ENCODE measurements around the gene CCDC40.

CCDC40 gene

DNA sequence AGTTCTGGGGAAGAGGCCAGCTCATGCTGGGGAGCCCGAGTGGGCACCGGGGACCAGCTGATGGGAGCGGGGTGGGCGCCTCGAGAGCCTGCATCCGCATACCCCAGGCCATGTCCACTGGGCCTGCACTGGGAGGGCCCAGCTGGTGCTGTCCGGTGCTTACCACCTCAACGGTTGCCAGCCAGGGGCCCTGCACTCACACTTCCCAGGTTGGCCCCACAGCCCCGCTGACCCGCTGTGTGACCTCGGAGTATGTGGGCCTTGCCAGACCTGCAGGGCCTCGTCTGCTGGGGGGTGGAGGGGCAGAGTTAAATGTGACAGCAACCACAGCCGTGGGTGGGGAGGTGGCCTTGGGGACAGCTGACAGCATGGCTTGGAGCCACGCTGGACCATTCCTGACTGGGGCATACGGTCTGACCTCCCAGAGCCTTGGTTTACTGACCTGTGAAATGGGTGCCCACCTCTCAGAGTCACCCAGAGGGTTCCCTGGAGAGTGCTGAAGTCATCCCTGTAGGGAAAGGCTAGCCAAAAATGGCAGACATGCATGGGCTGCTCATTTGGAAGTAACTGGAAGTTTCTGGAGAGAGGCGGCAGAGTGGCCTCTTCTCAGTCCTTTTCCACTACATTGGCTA, 59.5 kb downstream of the CCDC40 start:
- DNase-seq, result no peak
- ATAC-seq (replicated peaks), result no peak
- Mint-ChIP-seq H3K36me3 (ENCODE audit: insufficient read depth) (peaks cover 6% of the 10 kb centered on the region), H3K4me1 (ENCODE audit: low read depth in 2 of 2) (peaks cover 8 to 9% of the 10 kb centered on the region in 2 donors), H3K27ac (no peak overlapping the region), H3K4me3 (no peak overlapping the region), H3K27me3 (peaks cover 0 to 29% of the 10 kb centered on the region in 2 donors), H3K9me3 (no peaks in the 10 kb centered on the region)

DNA sequence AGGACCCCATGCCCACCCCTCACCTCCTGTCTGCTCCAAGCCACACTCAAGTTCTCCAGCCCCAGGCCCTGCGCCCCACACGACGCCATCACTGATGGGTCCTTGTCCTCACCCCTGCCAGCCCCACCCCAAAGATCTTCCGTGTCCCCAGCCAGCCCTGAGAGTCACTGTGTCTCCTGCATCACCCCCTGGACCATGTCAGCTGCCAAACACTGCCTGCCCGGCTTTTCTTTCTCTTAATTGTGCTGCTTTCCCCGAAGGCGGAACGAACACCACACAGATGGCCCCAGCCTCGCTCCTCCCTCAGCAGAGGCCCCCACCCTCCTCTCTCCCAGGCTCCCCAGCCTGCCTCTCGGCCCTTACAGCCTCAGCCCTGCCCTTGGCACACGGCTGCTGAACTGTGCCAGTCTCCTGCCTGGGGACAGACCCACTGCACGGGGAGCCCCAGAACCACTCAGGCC, 60.1 kb downstream of the CCDC40 start:
- Mint-ChIP-seq H3K4me3 (no peak overlapping the region), H3K9me3 (no peaks in the 10 kb centered on the region), H3K4me1 (ENCODE audit: low read depth in 2 of 2) (peaks cover 8 to 10% of the 10 kb centered on the region in 2 donors), H3K36me3 (ENCODE audit: insufficient read depth) (peaks cover 6% of the 10 kb centered on the region), H3K27me3 (peaks cover 0 to 29% of the 10 kb centered on the region in 2 donors), H3K27ac (no peak overlapping the region)
- no peak for DNase-seq
- ATAC-seq (replicated peaks), result no peak

DNA sequence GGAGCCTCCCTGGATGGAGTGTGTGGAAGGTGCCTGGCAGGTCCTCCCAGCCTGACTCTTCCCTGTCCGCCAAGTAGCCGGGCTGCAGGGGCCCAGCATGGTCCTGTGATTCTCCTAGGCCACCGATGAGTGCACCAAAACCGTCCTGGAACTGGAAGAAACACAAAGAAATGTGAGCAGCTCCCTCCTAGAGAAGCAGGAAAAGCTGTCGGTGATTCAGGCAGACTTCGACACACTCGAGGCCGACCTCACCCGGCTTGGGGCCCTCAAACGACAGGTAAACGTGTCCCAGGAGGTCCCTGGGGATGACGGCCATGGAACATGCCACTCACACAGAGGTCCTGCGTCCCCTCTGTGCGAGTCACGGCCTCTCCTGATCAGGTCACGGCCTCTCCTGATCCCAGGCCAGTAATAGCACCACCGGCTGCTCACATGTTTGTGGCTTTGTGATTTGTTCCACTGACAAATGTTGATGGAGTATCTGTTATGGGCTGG, 60.7 kb downstream of the CCDC40 start:
- no peak overlapping the region for H3K27ac Mint-ChIP-seq

DNA sequence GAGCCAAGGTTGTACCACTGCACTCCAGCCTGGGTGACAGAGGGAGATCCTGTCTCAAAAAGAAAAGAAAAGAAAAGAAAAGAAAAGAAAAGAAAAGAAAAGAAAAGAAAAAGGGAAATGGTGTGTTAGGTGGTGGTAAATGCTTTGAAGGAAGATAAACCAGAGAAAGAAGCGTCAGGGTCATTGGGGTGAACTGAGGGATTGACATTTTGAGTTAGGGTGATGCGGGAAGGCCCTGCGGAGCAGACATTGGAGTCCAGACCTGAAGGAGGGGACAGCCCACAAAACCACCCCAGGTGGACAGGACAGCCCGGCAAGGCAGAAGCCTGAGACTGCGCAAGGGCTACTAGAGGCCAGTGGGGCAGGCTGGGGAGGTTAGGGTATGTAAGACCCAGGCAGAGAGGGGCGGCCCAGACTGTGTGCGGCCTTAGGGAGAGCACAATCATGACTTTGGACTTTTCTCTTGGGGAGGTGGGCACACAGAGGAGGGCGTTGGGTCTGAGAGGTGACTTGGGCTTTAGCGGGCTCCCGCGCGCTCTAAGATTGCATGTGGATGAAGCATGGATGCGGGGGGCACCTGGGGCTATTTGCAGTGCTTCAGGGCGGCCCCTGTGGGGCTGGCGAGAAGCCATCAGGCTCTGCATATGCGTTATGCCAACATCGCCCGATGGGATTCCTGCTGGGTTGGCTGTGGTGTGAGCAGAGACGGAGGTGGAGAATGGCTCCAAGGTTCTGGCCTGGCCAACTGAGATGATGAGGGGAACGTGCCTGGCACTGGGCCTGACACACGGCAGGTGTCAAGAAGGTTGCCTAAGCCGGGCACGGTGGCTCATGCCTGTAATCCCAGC, 61.6 kb downstream of the CCDC40 start:
- DNase-seq, result no peak
- Mint-ChIP-seq H3K4me1 (ENCODE audit: low read depth in 2 of 2) (peaks cover 16 to 17% of the 10 kb centered on the region in 2 donors), H3K36me3 (ENCODE audit: insufficient read depth) (peaks cover 12% of the 10 kb centered on the region), H3K27ac (no peak overlapping the region), H3K27me3 (peaks cover 0 to 29% of the 10 kb centered on the region in 2 donors), H3K4me3 (no peak overlapping the region), H3K9me3 (no peaks in the 10 kb centered on the region)
- ATAC-seq (replicated peaks), result no peak

More for the DNA sequence above, 60.7 kb downstream of the CCDC40 start:
- Mint-ChIP-seq H3K4me3 (no peak overlapping the region), H3K9me3 (no peaks in the 10 kb centered on the region), H3K36me3 (ENCODE audit: insufficient read depth) (peaks cover 12% of the 10 kb centered on the region), H3K4me1 (ENCODE audit: low read depth in 2 of 2) (peaks cover 12 to 16% of the 10 kb centered on the region in 2 donors), H3K27me3 (peaks cover 0 to 29% of the 10 kb centered on the region in 2 donors)
- DNase-seq (no peak), ATAC-seq (replicated peaks) (no peak)

DNA sequence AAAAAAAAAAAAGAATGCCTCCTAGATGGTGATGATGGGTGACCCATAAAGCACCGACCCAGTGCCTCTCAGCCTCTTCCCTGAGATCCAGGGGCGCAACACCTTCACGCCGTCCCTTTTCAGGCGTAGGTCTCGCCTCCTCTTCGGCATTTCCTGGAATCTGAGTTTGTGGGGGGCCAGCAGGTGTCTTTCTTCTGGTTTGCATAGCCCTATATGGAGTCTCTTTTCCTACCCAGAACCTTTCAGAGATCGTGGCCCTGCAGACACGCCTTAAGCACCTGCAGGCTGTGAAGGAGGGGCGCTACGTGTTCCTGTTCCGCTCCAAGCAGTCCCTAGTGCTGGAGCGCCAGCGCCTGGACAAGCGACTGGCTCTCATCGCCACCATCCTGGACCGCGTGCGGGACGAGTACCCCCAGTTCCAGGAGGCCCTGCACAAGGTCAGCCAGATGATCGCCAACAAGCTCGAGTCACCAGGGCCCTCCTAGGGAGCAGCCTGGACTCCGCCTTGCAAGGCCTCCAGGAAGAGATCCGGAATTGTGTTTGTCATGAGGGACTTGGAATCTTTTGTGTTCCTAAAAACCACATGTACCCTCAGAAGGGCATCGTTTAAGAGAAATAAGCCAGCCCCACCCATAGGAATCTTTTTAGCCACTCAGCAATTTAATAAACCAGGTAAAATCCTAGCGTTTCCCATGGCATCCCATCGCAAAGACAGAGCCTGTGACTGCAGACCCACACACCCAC, 63.0 kb downstream of the CCDC40 start:
- peaks cover 0 to 29% of the 10 kb centered on the region in 2 donors for H3K27me3 Mint-ChIP-seq
- peaks cover 12% of the 10 kb centered on the region for H3K36me3 Mint-ChIP-seq (ENCODE audit: insufficient read depth)
- ATAC-seq (replicated peaks) (no peak), DNase-seq (no peak)
- H3K4me1 Mint-ChIP-seq (ENCODE audit: low read depth in 2 of 2), result peaks cover 16 to 20% of the 10 kb centered on the region in 2 donors
- no peak overlapping the region for H3K27ac Mint-ChIP-seq
- no peaks in the 10 kb centered on the region for H3K9me3 Mint-ChIP-seq
- H3K4me3 Mint-ChIP-seq, result peak overlapping the region; percentile 5 to 88

DNA sequence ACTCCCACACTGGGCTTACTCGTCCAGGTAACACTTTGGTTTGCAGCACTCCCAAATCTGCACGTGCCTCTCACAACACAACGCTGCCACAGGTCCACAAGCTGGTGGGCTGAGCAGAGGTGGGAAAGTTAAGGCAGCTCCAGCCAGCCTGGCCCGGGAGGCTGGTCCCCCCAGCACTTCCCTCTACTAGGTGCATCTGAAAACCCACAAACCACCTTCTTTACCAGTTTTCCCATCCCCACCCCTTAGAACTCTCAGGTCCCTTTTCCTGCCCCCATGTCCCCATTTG, 63.5 kb downstream of the CCDC40 start:
- peak overlapping the region; percentile 82 to 88 for H3K4me3 Mint-ChIP-seq
- peaks cover 12% of the 10 kb centered on the region for H3K36me3 Mint-ChIP-seq (ENCODE audit: insufficient read depth)
- ATAC-seq (replicated peaks) (no peak), DNase-seq (no peak)
- H3K4me1 Mint-ChIP-seq (ENCODE audit: low read depth in 2 of 2), result peaks cover 16 to 20% of the 10 kb centered on the region in 2 donors
- peaks cover 0 to 26% of the 10 kb centered on the region in 2 donors for H3K27me3 Mint-ChIP-seq
- no peak overlapping the region for H3K27ac Mint-ChIP-seq
- H3K9me3 Mint-ChIP-seq, result no peaks in the 10 kb centered on the region

DNA sequence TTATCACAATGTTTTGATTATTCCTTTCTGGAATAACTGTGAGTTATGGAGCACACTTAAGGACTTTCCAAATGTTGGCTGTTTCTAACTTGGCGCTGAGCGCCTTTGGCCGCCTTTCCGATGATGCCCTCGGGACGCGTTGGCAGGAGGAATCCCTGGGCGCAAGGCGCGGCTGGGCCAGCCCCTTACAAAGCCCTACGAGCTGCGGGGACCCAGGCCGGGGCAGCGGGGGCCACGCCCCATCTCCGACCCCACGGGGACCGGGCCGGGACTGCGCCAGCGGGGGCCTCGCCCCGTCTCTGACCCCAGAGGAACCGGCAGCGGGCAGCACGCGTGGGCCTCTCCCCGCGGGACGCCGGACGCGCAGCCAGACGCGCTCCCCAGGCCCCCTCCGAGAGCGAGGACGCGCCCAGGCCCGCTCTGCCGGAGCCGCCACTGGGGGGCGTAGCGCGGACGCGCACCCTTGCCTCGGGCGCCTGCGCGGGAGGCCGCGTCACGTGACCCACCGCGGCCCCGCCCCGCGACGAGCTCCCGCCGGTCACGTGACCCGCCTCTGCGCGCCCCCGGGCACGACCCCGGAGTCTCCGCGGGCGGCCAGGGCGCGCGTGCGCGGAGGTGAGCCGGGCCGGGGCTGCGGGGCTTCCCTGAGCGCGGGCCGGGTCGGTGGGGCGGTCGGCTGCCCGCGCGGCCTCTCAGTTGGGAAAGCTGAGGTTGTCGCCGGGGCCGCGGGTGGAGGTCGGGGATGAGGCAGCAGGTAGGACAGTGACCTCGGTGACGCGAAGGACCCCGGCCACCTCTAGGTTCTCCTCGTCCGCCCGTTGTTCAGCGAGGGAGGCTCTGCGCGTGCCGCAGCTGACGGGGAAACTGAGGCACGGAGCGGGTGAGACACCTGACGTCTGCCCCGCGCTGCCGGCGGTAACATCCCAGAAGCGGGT, 64.8 kb downstream of the CCDC40 start, which contains the start of gene GAA:
Gene GAA (plus strand): TSS at position 571 of the 935 bp plus-strand sequence. CDS start 3,006 bp downstream, outside the sequence.
- DNase-seq, result peak; percentile 86 to 93 (median 89)
- H3K4me3 Mint-ChIP-seq, result peak within 1 kb of the TSS; percentile 89 to 90
- H3K9me3 Mint-ChIP-seq, result no peaks in the 10 kb centered on the region
- ATAC-seq (replicated peaks), result peak; percentile 88
- H3K4me1 Mint-ChIP-seq (ENCODE audit: low read depth in 2 of 2), result peaks cover 16 to 20% of the 10 kb centered on the region in 2 donors
- H3K27me3 Mint-ChIP-seq, result peaks cover 0 to 19% of the 10 kb centered on the region in 2 donors
- H3K27ac Mint-ChIP-seq, result peak within 1 kb of the TSS; percentile 75 to 93
- peaks cover 12% of the 10 kb centered on the region for H3K36me3 Mint-ChIP-seq (ENCODE audit: insufficient read depth)

DNA sequence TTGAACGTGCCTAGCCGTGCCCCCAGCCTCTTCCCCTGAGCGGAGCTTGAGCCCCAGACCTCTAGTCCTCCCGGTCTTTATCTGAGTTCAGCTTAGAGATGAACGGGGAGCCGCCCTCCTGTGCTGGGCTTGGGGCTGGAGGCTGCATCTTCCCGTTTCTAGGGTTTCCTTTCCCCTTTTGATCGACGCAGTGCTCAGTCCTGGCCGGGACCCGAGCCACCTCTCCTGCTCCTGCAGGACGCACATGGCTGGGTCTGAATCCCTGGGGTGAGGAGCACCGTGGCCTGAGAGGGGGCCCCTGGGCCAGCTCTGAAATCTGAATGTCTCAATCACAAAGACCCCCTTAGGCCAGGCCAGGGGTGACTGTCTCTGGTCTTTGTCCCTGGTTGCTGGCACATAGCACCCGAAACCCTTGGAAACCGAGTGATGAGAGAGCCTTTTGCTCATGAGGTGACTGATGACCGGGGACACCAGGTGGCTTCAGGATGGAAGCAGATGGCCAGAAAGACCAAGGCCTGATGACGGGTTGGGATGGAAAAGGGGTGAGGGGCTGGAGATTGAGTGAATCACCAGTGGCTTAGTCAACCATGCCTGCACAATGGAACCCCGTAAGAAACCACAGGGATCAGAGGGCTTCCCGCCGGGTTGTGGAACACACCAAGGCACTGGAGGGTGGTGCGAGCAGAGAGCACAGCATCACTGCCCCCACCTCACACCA, 65.7 kb downstream of the CCDC40 start:
- peak overlapping the region; percentile 75 to 93 for H3K27ac Mint-ChIP-seq
- peaks cover 16 to 20% of the 10 kb centered on the region in 2 donors for H3K4me1 Mint-ChIP-seq (ENCODE audit: low read depth in 2 of 2)
- no peaks in the 10 kb centered on the region for H3K9me3 Mint-ChIP-seq
- DNase-seq (no peak), ATAC-seq (replicated peaks) (peak; percentile 20)
- H3K36me3 Mint-ChIP-seq (ENCODE audit: insufficient read depth), result peaks cover 12% of the 10 kb centered on the region
- H3K4me3 Mint-ChIP-seq, result peak overlapping the region; percentile 89 to 90
- peaks cover 0 to 13% of the 10 kb centered on the region in 2 donors for H3K27me3 Mint-ChIP-seq

DNA sequence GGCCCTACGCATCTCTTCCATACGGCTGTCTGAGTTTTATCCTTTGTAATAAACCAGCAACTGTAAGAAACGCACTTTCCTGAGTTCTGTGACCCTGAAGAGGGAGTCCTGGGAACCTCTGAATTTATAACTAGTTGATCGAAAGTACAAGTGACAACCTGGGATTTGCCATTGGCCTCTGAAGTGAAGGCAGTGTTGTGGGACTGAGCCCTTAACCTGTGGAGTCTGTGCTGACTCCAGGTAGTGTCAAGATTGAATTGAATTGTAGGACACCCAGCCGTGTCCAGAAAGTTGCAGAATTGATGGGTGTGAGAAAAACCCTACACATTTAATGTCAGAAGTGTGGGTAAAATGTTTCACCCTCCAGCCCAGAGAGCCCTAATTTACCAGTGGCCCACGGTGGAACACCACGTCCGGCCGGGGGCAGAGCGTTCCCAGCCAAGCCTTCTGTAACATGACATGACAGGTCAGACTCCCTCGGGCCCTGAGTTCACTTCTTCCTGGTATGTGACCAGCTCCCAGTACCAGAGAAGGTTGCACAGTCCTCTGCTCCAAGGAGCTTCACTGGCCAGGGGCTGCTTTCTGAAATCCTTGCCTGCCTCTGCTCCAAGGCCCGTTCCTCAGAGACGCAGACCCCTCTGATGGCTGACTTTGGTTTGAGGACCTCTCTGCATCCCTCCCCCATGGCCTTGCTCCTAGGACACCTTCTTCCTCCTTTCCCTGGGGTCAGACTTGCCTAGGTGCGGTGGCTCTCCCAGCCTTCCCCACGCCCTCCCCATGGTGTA, 66.4 kb downstream of the CCDC40 start:
- peaks cover 12% of the 10 kb centered on the region for H3K36me3 Mint-ChIP-seq (ENCODE audit: insufficient read depth)
- H3K27ac Mint-ChIP-seq, result peak overlapping the region in 1 of 2 donors; percentile 75
- peaks cover 0 to 5% of the 10 kb centered on the region in 2 donors for H3K27me3 Mint-ChIP-seq
- peak overlapping the region; percentile 89 to 90 for H3K4me3 Mint-ChIP-seq
- no peaks in the 10 kb centered on the region for H3K9me3 Mint-ChIP-seq
- no peak for ATAC-seq (replicated peaks)
- H3K4me1 Mint-ChIP-seq (ENCODE audit: low read depth in 2 of 2), result peaks cover 16 to 20% of the 10 kb centered on the region in 2 donors
- DNase-seq, result no peak

DNA sequence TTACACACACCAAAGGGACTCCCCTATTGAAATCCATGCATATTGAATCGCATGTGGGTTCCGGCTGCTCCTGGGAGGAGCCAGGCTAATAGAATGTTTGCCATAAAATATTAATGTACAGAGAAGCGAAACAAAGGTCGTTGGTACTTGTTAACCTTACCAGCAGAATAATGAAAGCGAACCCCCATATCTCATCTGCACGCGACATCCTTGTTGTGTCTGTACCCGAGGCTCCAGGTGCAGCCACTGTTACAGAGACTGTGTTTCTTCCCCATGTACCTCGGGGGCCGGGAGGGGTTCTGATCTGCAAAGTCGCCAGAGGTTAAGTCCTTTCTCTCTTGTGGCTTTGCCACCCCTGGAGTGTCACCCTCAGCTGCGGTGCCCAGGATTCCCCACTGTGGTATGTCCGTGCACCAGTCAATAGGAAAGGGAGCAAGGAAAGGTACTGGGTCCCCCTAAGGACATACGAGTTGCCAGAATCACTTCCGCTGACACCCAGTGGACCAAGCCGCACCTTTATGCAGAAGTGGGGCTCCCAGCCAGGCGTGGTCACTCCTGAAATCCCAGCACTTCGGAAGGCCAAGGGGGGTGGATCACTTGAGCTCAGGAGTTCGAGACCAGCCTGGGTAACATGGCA, 67.1 kb downstream of the CCDC40 start:
- Mint-ChIP-seq H3K27me3 (no peaks in the 10 kb centered on the region), H3K36me3 (ENCODE audit: insufficient read depth) (peaks cover 12% of the 10 kb centered on the region), H3K27ac (no peak overlapping the region), H3K4me1 (ENCODE audit: low read depth in 2 of 2) (peaks cover 16 to 20% of the 10 kb centered on the region in 2 donors), H3K9me3 (no peaks in the 10 kb centered on the region), H3K4me3 (peak overlapping the region; percentile 49 to 90)
- no peak for DNase-seq
- no peak for ATAC-seq (replicated peaks)

DNA sequence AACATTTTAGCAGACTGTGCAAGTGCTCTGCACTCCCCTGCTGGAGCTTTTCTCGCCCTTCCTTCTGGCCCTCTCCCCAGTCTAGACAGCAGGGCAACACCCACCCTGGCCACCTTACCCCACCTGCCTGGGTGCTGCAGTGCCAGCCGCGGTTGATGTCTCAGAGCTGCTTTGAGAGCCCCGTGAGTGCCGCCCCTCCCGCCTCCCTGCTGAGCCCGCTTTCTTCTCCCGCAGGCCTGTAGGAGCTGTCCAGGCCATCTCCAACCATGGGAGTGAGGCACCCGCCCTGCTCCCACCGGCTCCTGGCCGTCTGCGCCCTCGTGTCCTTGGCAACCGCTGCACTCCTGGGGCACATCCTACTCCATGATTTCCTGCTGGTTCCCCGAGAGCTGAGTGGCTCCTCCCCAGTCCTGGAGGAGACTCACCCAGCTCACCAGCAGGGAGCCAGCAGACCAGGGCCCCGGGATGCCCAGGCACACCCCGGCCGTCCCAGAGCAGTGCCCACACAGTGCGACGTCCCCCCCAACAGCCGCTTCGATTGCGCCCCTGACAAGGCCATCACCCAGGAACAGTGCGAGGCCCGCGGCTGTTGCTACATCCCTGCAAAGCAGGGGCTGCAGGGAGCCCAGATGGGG, 68.0 kb downstream of the CCDC40 start:
- H3K9me3 Mint-ChIP-seq, result no peaks in the 10 kb centered on the region
- H3K4me1 Mint-ChIP-seq (ENCODE audit: low read depth in 2 of 2), result peaks cover 16 to 20% of the 10 kb centered on the region in 2 donors
- no peak overlapping the region for H3K4me3 Mint-ChIP-seq
- no peaks in the 10 kb centered on the region for H3K27me3 Mint-ChIP-seq
- ATAC-seq (replicated peaks), result no peak
- peaks cover 12% of the 10 kb centered on the region for H3K36me3 Mint-ChIP-seq (ENCODE audit: insufficient read depth)
- DNase-seq, result no peak
- no peak overlapping the region for H3K27ac Mint-ChIP-seq
